SK-N-SH (cell line): ENCODE data around the gene PDGFA. TPM values are rescaled to one million over a fixed set of nuclear protein-coding genes. Genes with fewer than 3 reads are reported as not detected.

Experiments used
- CTCF ChIA-PET: fragments of 300-600, 350-600 bp; formaldehyde crosslinking; extraction: SDS; loops from one replicate; lab custom pipeline; 2021; lab: Yijun Ruan, JAX
- POLR2A ChIA-PET: fragments of 350-600 bp; sonication (Branson Sonifier 250); formaldehyde crosslinking; extraction: SDS; loops from one replicate; lab custom pipeline; 2020; ENCODE audit warnings: antibody characterized with exemption, inconsistent platforms; lab: Yijun Ruan, JAX
- DNase-seq: peaks from one replicate; pipeline ENCODE4 v3.0.0; 2012
- H2AFZ ChIP-seq: fragments of 200-600 bp; sonication (generic); 2 replicates; pipeline ENCODE4 v1.8.1; 2016; ENCODE audit warnings: antibody characterized with exemption, mild to moderate bottlenecking, low read depth
- H3F3A ChIP-seq: fragments of 200-600 bp; sonication (generic); replicated peaks from 2 replicates; pipeline ENCODE3; 2016; ENCODE audit warnings: antibody characterized with exemption, mild to moderate bottlenecking; ENCODE audit not compliant: insufficient read depth
- H3K27ac ChIP-seq, 2 experiments: fragments of 200-500 bp in 1 of 2; fragments of 200-600 bp in 1 of 2; sonication (Bioruptor generic) in 1 of 2; sonication (generic), shearing (Covaris generic) in 1 of 2; 2 replicates each; pipeline versions ENCODE4 v1.5.1 to v1.6.1; 2014 to 2016; ENCODE audit warnings: low read depth in 2 of 2, inconsistent platforms in 1 of 2, low read length in 1 of 2, mild to moderate bottlenecking in 1 of 2, mixed read lengths in 1 of 2
- H3K27me3 ChIP-seq: fragments of 200-600 bp; sonication (generic), shearing (Covaris generic); 2 replicates; pipeline ENCODE4 v1.6.1; 2016; ENCODE audit warnings: mixed run types; ENCODE audit not compliant: insufficient read depth
- H3K36me3 ChIP-seq, 2 experiments: fragments of 200-500 bp in 1 of 2; fragments of 200-600 bp in 1 of 2; sonication (Bioruptor generic) in 1 of 2; sonication (generic) in 1 of 2; replicated peaks in 1 of 2; 2 replicates each; pipeline versions ENCODE3 to v1.5.1; 2014 to 2016; ENCODE audit warnings: low read length in 1 of 2, mild to moderate bottlenecking in 1 of 2; ENCODE audit not compliant: insufficient read depth in 2 of 2, control insufficient read depth in 1 of 2
- H3K4me1 ChIP-seq, 2 experiments: fragments of 200-500 bp in 1 of 2; fragments of 200-600 bp in 1 of 2; sonication (Bioruptor generic) in 1 of 2; sonication (generic), shearing (Covaris generic) in 1 of 2; 2 replicates each; pipeline versions ENCODE4 v1.5.1 to v1.6.1; 2014 to 2016; ENCODE audit warnings: low read depth in 1 of 2, low read length in 1 of 2, mixed run types in 1 of 2; ENCODE audit not compliant: insufficient read depth in 2 of 2, control insufficient read depth in 1 of 2
- H3K4me2 ChIP-seq: fragments of 200-600 bp; sonication (generic), shearing (Covaris generic); 2 replicates; pipeline ENCODE4 v1.6.1; 2017; ENCODE audit warnings: mixed run types
- H3K4me3 ChIP-seq, 2 experiments: fragments of 200-500 bp in 1 of 2; fragments of 200-600 bp in 1 of 2; sonication (Bioruptor generic) in 1 of 2; sonication (generic), shearing (Covaris generic) in 1 of 2; 2 replicates each; pipeline versions ENCODE4 v1.5.1 to v1.8.1; 2014 to 2016; ENCODE audit warnings: low read depth in 2 of 2, inconsistent platforms in 1 of 2, low read length in 1 of 2, mild to moderate bottlenecking in 1 of 2, mixed read lengths in 1 of 2, moderate library complexity in 1 of 2
- H3K79me2 ChIP-seq: fragments of 200-600 bp; sonication (generic); 2 replicates; pipeline ENCODE4 v1.8.1; 2017; ENCODE audit warnings: mild to moderate bottlenecking; ENCODE audit not compliant: insufficient read depth
- H3K9ac ChIP-seq: fragments of 200-600 bp; sonication (generic); 2 replicates; pipeline ENCODE4 v1.6.1; 2017; ENCODE audit warnings: mixed run types
- H3K9me2 ChIP-seq: fragments of 200-600 bp; sonication (generic); 2 replicates; pipeline ENCODE4 v1.6.1; 2017; ENCODE audit warnings: mixed run types
- H3K9me3 ChIP-seq: fragments of 200-600 bp; sonication (generic); 2 replicates; pipeline ENCODE4 v1.6.1; 2017; ENCODE audit warnings: mixed run types, mild to moderate bottlenecking, moderate library complexity
- H4K20me1 ChIP-seq: fragments of 200-600 bp; sonication (generic); 2 replicates; pipeline ENCODE4 v1.6.1; 2017; ENCODE audit warnings: mild to moderate bottlenecking, mixed run types; ENCODE audit not compliant: insufficient read depth
- CHD2 ChIP-seq: fragments of 150-350 bp; IDR thresholded peaks from 2 replicates; pipeline ENCODE4 v1.6.1; 2018; ENCODE audit warnings: low read length; ENCODE audit not compliant: partially characterized antibody
- EP300 ChIP-seq, 2 experiments: IDR thresholded peaks; 2 replicates each; pipeline versions ENCODE4 v1.4.0 to v1.6.1; 2012; ENCODE audit warnings: borderline replicate concordance in 1 of 2, low read depth in 1 of 2, low read length in 1 of 2
- EZH2phosphoT487 ChIP-seq: fragments of 200-600 bp; sonication (generic); IDR thresholded peaks from 2 replicates; pipeline ENCODE4 v1.6.1; 2017; ENCODE audit warnings: low read depth, mixed run types, mild to moderate bottlenecking, antibody characterized with exemption, moderate library complexity, borderline replicate concordance
- FOSL2 ChIP-seq: IDR thresholded peaks from 2 replicates; pipeline ENCODE4 v1.4.0; 2012; ENCODE audit warnings: low read depth, mild to moderate bottlenecking, moderate library complexity, borderline replicate concordance
- GABPA ChIP-seq: IDR thresholded peaks from 2 replicates; pipeline ENCODE4 v1.4.0; 2012; ENCODE audit warnings: low read depth, mild to moderate bottlenecking
- MAX ChIP-seq: IDR thresholded peaks from 2 replicates; pipeline ENCODE4 v1.4.0; 2012; ENCODE audit warnings: low read depth
- MEF2A ChIP-seq: IDR thresholded peaks from 2 replicates; pipeline ENCODE4 v1.4.0; 2012; ENCODE audit warnings: low read depth, borderline replicate concordance
- NFIC ChIP-seq: IDR thresholded peaks from 2 replicates; pipeline ENCODE4 v1.4.0; 2012; ENCODE audit warnings: borderline replicate concordance
- NRF1 ChIP-seq: IDR thresholded peaks from 2 replicates; pipeline ENCODE4 v1.6.1; 2012; ENCODE audit warnings: low read depth, mild to moderate bottlenecking, low read length
- RAD21 ChIP-seq: IDR thresholded peaks from 2 replicates; pipeline ENCODE4 v1.6.1; 2012; ENCODE audit warnings: mild to moderate bottlenecking, low read length
- RCOR1 ChIP-seq: fragments of 150-350 bp; IDR thresholded peaks from 2 replicates; pipeline ENCODE4 v1.6.1; 2017; ENCODE audit warnings: antibody characterized with exemption, low read length
- REST ChIP-seq: IDR thresholded peaks from 2 replicates; pipeline ENCODE4 v1.6.1; 2012; ENCODE audit warnings: mild to moderate bottlenecking, low read depth, low read length, moderate library complexity
- RFX5 ChIP-seq: IDR thresholded peaks from 2 replicates; pipeline ENCODE4 v1.6.1; 2012; ENCODE audit warnings: mild to moderate bottlenecking, improper control_type of control experiment, low read length
- RXRA ChIP-seq: IDR thresholded peaks from 2 replicates; pipeline ENCODE4 v1.4.0; 2012; ENCODE audit warnings: low read depth, mild to moderate bottlenecking, borderline replicate concordance
- SIN3A ChIP-seq: IDR thresholded peaks from 2 replicates; pipeline ENCODE4 v1.6.1; 2012; ENCODE audit warnings: low read depth, mild to moderate bottlenecking, low read length, moderate library complexity, borderline replicate concordance
- SMC3 ChIP-seq: IDR thresholded peaks from 2 replicates; pipeline ENCODE4 v1.6.1; 2012; ENCODE audit warnings: low read depth, low read length, improper control_type of control experiment
- TEAD4 ChIP-seq: IDR thresholded peaks from 2 replicates; pipeline ENCODE4 v1.4.0; 2012; ENCODE audit warnings: mild to moderate bottlenecking, borderline replicate concordance; ENCODE audit not compliant: insufficient read depth
- YY1 ChIP-seq: IDR thresholded peaks from 2 replicates; pipeline ENCODE4 v1.4.0; 2012; ENCODE audit warnings: low read depth, mild to moderate bottlenecking
- WGBS: methylation state at CpG from one replicate; pipeline ENCODE4 v1.1.6; 2017; ENCODE audit warnings: low lambda C conversion rate; 5-methylcytosine and 5-hydroxymethylcytosine counted together
- polyA plus RNA-seq, 3 experiments: library from polyadenylated mRNA; depleted of rRNA; stranded (reverse); fragments of >200 nt; gene quantifications; 2 replicates each; pipeline ENCODE4 v1.2.3, GENCODE V29; 2012
- TF ChIP-seq, protein P1 (sequence below): IDR thresholded peaks from 2 replicates; pipeline ENCODE4 v1.4.0; 2012; ENCODE audit warnings: low read depth, borderline replicate concordance

Gene PDGFA
- polyA plus RNA-seq, 1 of the 3 experiments (the other 2 are of a cell fraction): 18.9 TPM

DNA sequence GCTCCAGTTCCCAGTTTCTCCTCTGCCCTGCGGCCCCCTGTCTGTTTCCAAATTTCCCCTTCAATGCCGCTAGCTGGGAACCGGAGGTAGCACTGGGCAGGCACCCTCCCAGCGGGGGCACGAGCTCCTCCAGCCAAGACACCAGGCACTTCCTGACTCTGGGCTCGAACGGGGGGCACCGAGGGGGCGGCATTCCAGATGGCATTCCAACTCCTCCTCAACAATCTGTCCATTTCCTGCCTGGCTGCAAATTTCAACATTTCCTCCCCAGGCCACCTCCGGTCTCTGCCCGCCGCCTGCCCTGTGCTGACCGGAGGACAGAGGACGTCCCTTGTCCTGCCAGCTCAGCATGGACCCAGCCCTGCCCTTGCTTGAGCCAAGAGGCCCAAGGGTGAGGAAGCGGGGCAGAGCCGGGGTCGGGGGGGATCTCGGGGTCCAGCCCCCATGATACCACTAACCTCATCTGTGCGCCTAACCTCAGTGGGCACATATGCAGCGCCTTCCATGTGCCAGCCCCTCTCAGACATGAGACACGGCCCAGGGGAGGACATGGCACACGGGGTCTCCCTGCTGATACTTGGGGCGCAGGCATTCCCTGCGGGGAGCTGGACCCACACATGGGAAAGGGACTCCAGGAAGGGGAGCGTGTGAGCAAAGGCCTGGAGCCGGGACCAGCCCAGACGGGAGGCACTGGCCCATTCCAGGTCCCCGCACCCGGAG, 58.0 kb downstream of the PDGFA start:
- 0 out of 2 replicates have a peak overlapping the region, but pooled peaks have one; percentile 15 for H3K4me2 ChIP-seq
- H3K36me3 ChIP-seq: no peaks in the 10 kb centered on the region
- H3K79me2 ChIP-seq: no peaks in the 10 kb centered on the region
- DNase-seq: no peak
- H2AFZ ChIP-seq: no peak overlapping the region
- no peaks in the 10 kb centered on the region for H3K9me3 ChIP-seq
- no peak overlapping the region for H3K27ac ChIP-seq
- peaks cover 0 to 5% of the 10 kb centered on the region in 2 experiments; a peak in 2 of 4 replicates for H3K4me1 ChIP-seq
- no peak for TF ChIP-seq RAD21
- TF ChIP-seq GABPA: no peak
- TF ChIP-seq RFX5: no peak
- no peak for TF ChIP-seq CHD2
- TF ChIP-seq TEAD4: no peak
- no peak for TF ChIP-seq NRF1
- no peak for TF ChIP-seq SIN3A
- TF ChIP-seq, protein P1, sequence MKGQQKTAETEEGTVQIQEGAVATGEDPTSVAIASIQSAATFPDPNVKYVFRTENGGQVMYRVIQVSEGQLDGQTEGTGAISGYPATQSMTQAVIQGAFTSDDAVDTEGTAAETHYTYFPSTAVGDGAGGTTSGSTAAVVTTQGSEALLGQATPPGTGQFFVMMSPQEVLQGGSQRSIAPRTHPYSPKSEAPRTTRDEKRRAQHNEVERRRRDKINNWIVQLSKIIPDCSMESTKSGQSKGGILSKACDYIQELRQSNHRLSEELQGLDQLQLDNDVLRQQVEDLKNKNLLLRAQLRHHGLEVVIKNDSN: no peak
- no peak for TF ChIP-seq MEF2A
- no peak for TF ChIP-seq YY1
- no peak for TF ChIP-seq EZH2phosphoT487
- no peak for TF ChIP-seq NFIC
- no peak for TF ChIP-seq EP300 (IDR thresholded peaks at IDR 0.05; ENCODE audit: borderline replicate concordance in 1 of 2, low read depth in 1 of 2, low read length in 1 of 2)
- TF ChIP-seq RCOR1: no peak
- no peak for TF ChIP-seq RXRA
- no peak for TF ChIP-seq MAX
- TF ChIP-seq SMC3: no peak
- H3K9ac ChIP-seq: no peak overlapping the region
- no peaks in the 10 kb centered on the region for H4K20me1 ChIP-seq
- H3K27me3 ChIP-seq: no peaks in the 10 kb centered on the region
- no peaks in the 10 kb centered on the region for H3K9me2 ChIP-seq
- 47% methylated on average over 19 of the region's 29 CpGs for WGBS
- H3F3A ChIP-seq: no peaks in the 10 kb centered on the region
- no peak overlapping the region for H3K4me3 ChIP-seq
- ChIA-PET CTCF (interaction anchor here (1.2 kb wide), 1 partner anchor 10 kb away, joined by 3 read pairs; no protein-coding TSS in a partner anchor), POLR2A (no interaction called here)

GRCh38 chr7:461117-461452, 58.6 kb downstream of the PDGFA start:
- no peak for DNase-seq
- Histone ChIP-seq H4K20me1 (no peaks in the 10 kb centered on the region), H3K79me2 (no peaks in the 10 kb centered on the region), H3K27ac (no peak overlapping the region), H3K9ac (no peak overlapping the region), H3K9me3 (no peaks in the 10 kb centered on the region), H3K4me1 (peaks cover 0 to 5% of the 10 kb centered on the region in 2 experiments; a peak in 2 of 4 replicates), H3K4me3 (no peak overlapping the region), H3K4me2 (0 out of 2 replicates have a peak overlapping the region, but pooled peaks have one; percentile 15), H3F3A (no peaks in the 10 kb centered on the region), H3K36me3 (no peaks in the 10 kb centered on the region), H3K27me3 (no peaks in the 10 kb centered on the region), H3K9me2 (no peaks in the 10 kb centered on the region), H2AFZ (no peak overlapping the region)
- WGBS: 53% methylated on average over 2 of the region's 2 CpGs
- CTCF ChIA-PET: interaction anchor here (1.2 kb wide), 1 partner anchor 11 kb away, joined by 3 read pairs; no protein-coding TSS in a partner anchor
- POLR2A ChIA-PET: no interaction called here
- TF ChIP-seq RAD21 (no peak), TEAD4 (no peak), REST (no peak), FOSL2 (no peak), CHD2 (no peak), MAX (no peak), RFX5 (no peak)
- TF ChIP-seq, protein P1: no peak
